ENCODE data around the gene RIN1.

DNA sequence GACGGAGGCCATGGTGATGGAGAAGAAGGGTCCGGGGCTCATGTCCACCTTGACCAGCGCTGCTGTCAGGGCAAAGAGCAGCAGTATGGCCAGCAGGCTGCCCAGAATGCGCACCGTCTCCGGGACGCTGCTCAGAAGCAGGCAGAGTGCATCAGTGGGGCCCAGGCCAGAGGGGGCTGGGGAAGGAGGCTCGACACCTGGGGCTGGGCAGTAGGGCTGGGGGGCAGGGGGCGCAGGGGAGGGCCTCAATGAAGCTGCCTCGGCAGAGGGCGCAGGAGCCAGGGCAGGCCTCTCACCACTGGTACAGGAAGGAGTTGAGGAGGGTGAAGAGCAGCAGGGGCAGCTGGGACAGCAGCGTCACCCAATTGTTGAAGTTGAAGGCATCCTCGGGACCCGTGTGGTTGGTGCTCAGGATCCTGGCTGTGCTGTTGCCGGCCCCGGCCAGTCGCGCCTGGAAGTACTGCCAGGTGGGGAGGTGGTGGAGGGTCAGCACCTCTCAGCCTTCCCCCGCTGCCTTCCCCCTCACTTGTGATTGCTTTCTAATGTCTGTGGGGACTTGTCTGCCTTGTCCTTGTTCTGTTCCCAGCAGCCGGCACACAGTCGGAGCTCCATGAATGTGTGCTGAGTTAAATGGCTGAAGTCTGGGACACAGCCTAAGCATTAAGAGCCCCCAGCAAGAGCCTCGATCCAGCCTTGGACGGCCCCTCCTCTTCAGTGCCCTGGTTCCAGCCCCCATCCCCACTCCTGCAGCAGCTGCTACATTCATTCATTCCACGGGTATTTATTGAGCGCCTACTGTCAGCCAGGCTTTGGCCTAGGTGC, 33.0 kb upstream of the RIN1 start:
- TF ChIP-seq POLR2A (IDR thresholded peaks at IDR 0.05) = no peak
- TF ChIP-seq, protein P1, sequence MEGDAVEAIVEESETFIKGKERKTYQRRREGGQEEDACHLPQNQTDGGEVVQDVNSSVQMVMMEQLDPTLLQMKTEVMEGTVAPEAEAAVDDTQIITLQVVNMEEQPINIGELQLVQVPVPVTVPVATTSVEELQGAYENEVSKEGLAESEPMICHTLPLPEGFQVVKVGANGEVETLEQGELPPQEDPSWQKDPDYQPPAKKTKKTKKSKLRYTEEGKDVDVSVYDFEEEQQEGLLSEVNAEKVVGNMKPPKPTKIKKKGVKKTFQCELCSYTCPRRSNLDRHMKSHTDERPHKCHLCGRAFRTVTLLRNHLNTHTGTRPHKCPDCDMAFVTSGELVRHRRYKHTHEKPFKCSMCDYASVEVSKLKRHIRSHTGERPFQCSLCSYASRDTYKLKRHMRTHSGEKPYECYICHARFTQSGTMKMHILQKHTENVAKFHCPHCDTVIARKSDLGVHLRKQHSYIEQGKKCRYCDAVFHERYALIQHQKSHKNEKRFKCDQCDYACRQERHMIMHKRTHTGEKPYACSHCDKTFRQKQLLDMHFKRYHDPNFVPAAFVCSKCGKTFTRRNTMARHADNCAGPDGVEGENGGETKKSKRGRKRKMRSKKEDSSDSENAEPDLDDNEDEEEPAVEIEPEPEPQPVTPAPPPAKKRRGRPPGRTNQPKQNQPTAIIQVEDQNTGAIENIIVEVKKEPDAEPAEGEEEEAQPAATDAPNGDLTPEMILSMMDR (IDR thresholded peaks at IDR 0.05 in 8 of 11, conservative IDR thresholded peaks at IDR 0.05 in 3 of 11) = no peak
- no peak for TF ChIP-seq POLR2AphosphoS5 (IDR thresholded peaks at IDR 0.05)
